PC-3 (cell line): ENCODE measurements around the gene GLI1. TPM values are rescaled to one million over a fixed set of nuclear protein-coding genes. Genes with fewer than 3 reads are reported as not detected.

Experiments
- ATAC-seq: fragments of 200-7000 bp; cut with Tn5 transposase; 2 replicates; pipeline ENCODE4 v1.9.1; 2020; ENCODE audit warnings: mild to moderate bottlenecking, moderate library complexity
- BruUV-seq: library from RNA; stranded (reverse); fragments of 400-500 nt; replicated peaks from 2 replicates; lab custom pipeline; 2021; lab: Mats Ljungman, UMichigan
- CTCF ChIA-PET: fragments of 300-600 bp; sonication (Branson Sonifier 250); formaldehyde crosslinking; loops from one replicate; lab custom pipeline; 2022; ENCODE audit warnings: antibody characterized with exemption; lab: Charles Lee
- POLR2A ChIA-PET: fragments of 300-600 bp; sonication (Branson Sonifier 250); formaldehyde crosslinking; loops from one replicate; lab custom pipeline; 2022; ENCODE audit warnings: antibody characterized with exemption; ENCODE audit not compliant: unreplicated experiment; lab: Charles Lee
- DNase-seq: peaks from one replicate; pipeline ENCODE4 v3.0.0-alpha.2; 2015
- H2AFZ ChIP-seq: fragments of 300-600 bp; sonication (generic); 2 replicates; pipeline ENCODE4 v1.6.0; 2016; ENCODE audit warnings: antibody characterized with exemption, low read length
- H3F3A ChIP-seq: fragments of 300-600 bp; sonication (generic); one replicate; pipeline ENCODE4 v1.6.0; 2017; ENCODE audit warnings: antibody characterized with exemption, low read length, control low read depth, mild to moderate bottlenecking; ENCODE audit not compliant: unreplicated experiment
- H3K27ac ChIP-seq: fragments of 300-600 bp; sonication (generic); 2 replicates; pipeline ENCODE4 v1.5.1; 2016; ENCODE audit warnings: mild to moderate bottlenecking, low read length
- H3K27me3 ChIP-seq: fragments of 300-600 bp; sonication (generic); 2 replicates; pipeline ENCODE4 v1.6.1; 2016; ENCODE audit warnings: low read length, mixed read lengths
- H3K36me3 ChIP-seq: fragments of 300-600 bp; sonication (generic); 2 replicates; pipeline ENCODE4 v1.6.1; 2016; ENCODE audit warnings: low read depth, mixed run types, low read length, mixed read lengths
- H3K4me1 ChIP-seq: fragments of 300-600 bp; sonication (generic); 2 replicates; pipeline ENCODE4 v1.5.1; 2016; ENCODE audit warnings: low read length; ENCODE audit not compliant: insufficient read depth
- H3K4me2 ChIP-seq: fragments of 300-600 bp; sonication (generic); 2 replicates; pipeline ENCODE4 v1.6.0; 2016; ENCODE audit warnings: low read length
- H3K4me3 ChIP-seq: fragments of 300-600 bp; sonication (generic); 2 replicates; pipeline ENCODE4 v1.5.1; 2016; ENCODE audit warnings: mild to moderate bottlenecking, low read length, mixed read lengths
- H3K79me2 ChIP-seq: fragments of 300-600 bp; sonication (generic); 2 replicates; pipeline ENCODE4 v1.6.1; 2017; ENCODE audit warnings: low read length, mixed read lengths
- H3K9ac ChIP-seq: fragments of 300-600 bp; sonication (generic); 2 replicates; pipeline ENCODE4 v1.6.0; 2016; ENCODE audit warnings: mild to moderate bottlenecking, low read length
- H3K9me2 ChIP-seq: fragments of 300-600 bp; sonication (generic); replicated peaks from 2 replicates; pipeline ENCODE4 v1.6.1; 2016; ENCODE audit warnings: mixed run types, low read length, mixed read lengths
- H3K9me3 ChIP-seq: fragments of 300-600 bp; sonication (generic); 2 replicates; pipeline ENCODE4 v1.6.1; 2016; ENCODE audit warnings: low read length, mixed read lengths
- H4K20me1 ChIP-seq: fragments of 300-600 bp; sonication (generic); 2 replicates; pipeline ENCODE4 v1.6.1; 2016; ENCODE audit warnings: low read length, mixed read lengths
- CTCF ChIP-seq: fragments of 300-600 bp; sonication (generic); conservative IDR thresholded peaks from 2 replicates; pipeline ENCODE4 v1.5.1; 2017; ENCODE audit warnings: antibody characterized with exemption, low read depth, mild to moderate bottlenecking, low read length
- EZH2 ChIP-seq: fragments of 300-600 bp; sonication (generic); IDR thresholded peaks from one replicate; pipeline ENCODE4 v1.6.1; 2017; ENCODE audit warnings: antibody characterized with exemption, mild to moderate bottlenecking, low read length; ENCODE audit not compliant: unreplicated experiment
- EZH2phosphoT487 ChIP-seq: fragments of 300-600 bp; sonication (generic); IDR thresholded peaks from 2 replicates; pipeline ENCODE4 v1.6.1; 2018; ENCODE audit warnings: mild to moderate bottlenecking, antibody characterized with exemption, low read length, borderline replicate concordance
- intact Hi-C: fragments of 100-400 bp; cut with micrococcal nuclease; formaldehyde crosslinking; loops from 2 replicates; pipeline ENCODE4 v1.9.0; 2023
- total RNA-seq: library from RNA; depleted of rRNA; stranded (reverse); fragments of >200 nt; gene quantifications from 2 replicates; pipeline ENCODE4 v1.2.3, GENCODE V29; 2014

The GLI1 gene
- total RNA-seq, 1 experiment from 2014 or later: 3.0 TPM

GRCh38 chr12:57460468-57460784 lies 841 bp downstream of the GLI1 start:
- peaks cover 11% of the 10 kb centered on the region; the same call in 1 of the 2 replicates for H3K4me1 ChIP-seq
- BruUV-seq: no TSS peak
- TF ChIP-seq EZH2 (no peak), EZH2phosphoT487 (no peak), CTCF (no peak)
- H3F3A ChIP-seq: no peaks in the 10 kb centered on the region
- H3K36me3 ChIP-seq: no peaks in the 10 kb centered on the region
- H3K79me2 ChIP-seq: no peaks in the 10 kb centered on the region
- DNase-seq (no peak), ATAC-seq (no peak)
- H3K9me3 ChIP-seq: no peaks in the 10 kb centered on the region
- peaks cover 21% of the 10 kb centered on the region for H3K27me3 ChIP-seq
- ChIA-PET POLR2A (no interaction called here), CTCF (no interaction called here)
- peak overlapping the region; percentile 43; the same call in 1 of the 2 replicates for H2AFZ ChIP-seq
- H3K27ac ChIP-seq: no peak overlapping the region
- peak overlapping the region; percentile 97 for H3K4me2 ChIP-seq
- peak overlapping the region; percentile 78 for H3K4me3 ChIP-seq
- no peaks in the 10 kb centered on the region for H3K9me2 ChIP-seq
- intact Hi-C loops: no loop called here
- no peak overlapping the region for H3K9ac ChIP-seq
- no peaks in the 10 kb centered on the region for H4K20me1 ChIP-seq

GRCh38 chr12:57460841-57461275 lies 1.3 kb downstream of the GLI1 start:
- ATAC-seq (no peak), DNase-seq (no peak)
- H3F3A ChIP-seq: no peaks in the 10 kb centered on the region
- no peaks in the 10 kb centered on the region for H3K9me3 ChIP-seq
- ChIA-PET POLR2A (no interaction called here), CTCF (no interaction called here)
- intact Hi-C loops: no loop called here
- no peak overlapping the region for H3K9ac ChIP-seq
- H3K4me1 ChIP-seq: peaks cover 11% of the 10 kb centered on the region; the same call in 1 of the 2 replicates
- H3K36me3 ChIP-seq: no peaks in the 10 kb centered on the region
- H3K9me2 ChIP-seq: no peaks in the 10 kb centered on the region
- no peak overlapping the region for H3K27ac ChIP-seq
- H3K4me3 ChIP-seq: peak overlapping the region; percentile 64
- no peak for TF ChIP-seq CTCF
- no peak for TF ChIP-seq EZH2phosphoT487
- TF ChIP-seq EZH2: no peak
- peak overlapping the region; percentile 97 for H3K4me2 ChIP-seq
- H3K27me3 ChIP-seq: peaks cover 25% of the 10 kb centered on the region
- H2AFZ ChIP-seq: no peak overlapping the region; the same call in 1 of the 2 replicates
- H4K20me1 ChIP-seq: no peaks in the 10 kb centered on the region
- H3K79me2 ChIP-seq: no peaks in the 10 kb centered on the region
- BruUV-seq: no TSS peak

- Histone ChIP-seq H3K9me3 (no peaks in the 10 kb centered on the region), H3K9me2 (no peaks in the 10 kb centered on the region), H3K79me2 (no peaks in the 10 kb centered on the region), H3F3A (no peaks in the 10 kb centered on the region), H3K4me3 (peak overlapping the region; percentile 64), H3K4me1 (peaks cover 11% of the 10 kb centered on the region; the same call in 1 of the 2 replicates), H3K27ac (no peak overlapping the region), H4K20me1 (no peaks in the 10 kb centered on the region), H3K27me3 (peaks cover 28% of the 10 kb centered on the region), H2AFZ (peak overlapping the region; percentile 70), H3K9ac (no peak overlapping the region), H3K4me2 (peak overlapping the region; percentile 97), H3K36me3 (no peaks in the 10 kb centered on the region)
- peak; percentile 32 for DNase-seq
- ChIA-PET POLR2A (no interaction called here), CTCF (no interaction called here)
- peak; percentile 7 for ATAC-seq
- TF ChIP-seq EZH2 (no peak), EZH2phosphoT487 (no peak), CTCF (no peak)
- intact Hi-C loops: no loop called here
- BruUV-seq: no TSS peak
Measured at GRCh38 chr12:57461276-57461916, 1.8 kb downstream of the GLI1 start.
